OCI-LY1 (cell line): ENCODE measurements around the gene IL31RA.

Source experiments
- H2AFZ ChIP-seq: fragments of 200-600 bp; sonication (generic), shearing (Covaris generic); 2 replicates; pipeline ENCODE4 v1.6.0; 2014; ENCODE audit warnings: antibody characterized with exemption, mild to moderate bottlenecking, low read length
- H3F3A ChIP-seq: fragments of 200-600 bp; sonication (generic), shearing (Covaris generic); 2 replicates; pipeline ENCODE4 v1.6.0; 2014; ENCODE audit warnings: mild to moderate bottlenecking, antibody characterized with exemption, low read length, moderate library complexity; ENCODE audit not compliant: insufficient read depth
- H3K27ac ChIP-seq: fragments of 200-600 bp; sonication (generic); 2 replicates; pipeline ENCODE4 v1.5.1; 2014; ENCODE audit warnings: low read length, mixed run types, mild to moderate bottlenecking, low read depth; ENCODE audit not compliant: poor library complexity, severe bottlenecking
- H3K27me3 ChIP-seq: fragments of 200-600 bp; sonication (generic); 2 replicates; pipeline ENCODE4 v1.6.0; 2014; ENCODE audit warnings: antibody characterized with exemption, mild to moderate bottlenecking, low read length, moderate library complexity; ENCODE audit not compliant: insufficient read depth
- H3K36me3 ChIP-seq: fragments of 200-600 bp; sonication (generic); 2 replicates; pipeline ENCODE4 v1.6.1; 2014; ENCODE audit warnings: mild to moderate bottlenecking, antibody characterized with exemption, low read length, moderate library complexity, mixed read lengths; ENCODE audit not compliant: insufficient read depth
- H3K4me1 ChIP-seq: fragments of 200-600 bp; sonication (generic); 2 replicates; pipeline ENCODE4 v1.5.1; 2014; ENCODE audit warnings: mild to moderate bottlenecking, low read length, moderate library complexity; ENCODE audit not compliant: insufficient read depth, severe bottlenecking
- H3K4me2 ChIP-seq: fragments of 200-600 bp; sonication (generic), shearing (Covaris generic); 2 replicates; pipeline ENCODE4 v1.6.1; 2014; ENCODE audit warnings: low read length
- H3K4me3 ChIP-seq: fragments of 200-600 bp; sonication (generic); 2 replicates; pipeline ENCODE4 v1.5.1; 2014; ENCODE audit warnings: low read length, low read depth, mild to moderate bottlenecking, mixed read lengths; ENCODE audit not compliant: poor library complexity, severe bottlenecking
- H3K79me2 ChIP-seq: fragments of 200-600 bp; shearing (Covaris generic); 2 replicates; pipeline ENCODE4 v1.6.1; 2016; ENCODE audit warnings: mixed run types, low read length, mixed read lengths; ENCODE audit not compliant: insufficient read depth
- H3K9ac ChIP-seq: fragments of 200-600 bp; sonication (generic), shearing (Covaris generic); 2 replicates; pipeline ENCODE4 v1.6.1; 2014; ENCODE audit warnings: mild to moderate bottlenecking, low read length, mixed read lengths
- H3K9me2 ChIP-seq: fragments of 200-600 bp; sonication (generic), shearing (Covaris generic); 2 replicates; pipeline ENCODE4 v1.6.1; 2014; ENCODE audit warnings: low read depth, mild to moderate bottlenecking, low read length, mixed read lengths
- H3K9me3 ChIP-seq: fragments of 200-600 bp; shearing (Covaris generic); 2 replicates; pipeline ENCODE4 v1.6.1; 2014; ENCODE audit warnings: low read length, mixed read lengths
- H4K20me1 ChIP-seq: fragments of 200-600 bp; sonication (generic), shearing (Covaris generic); 2 replicates; pipeline ENCODE4 v1.6.0; 2016; ENCODE audit warnings: mild to moderate bottlenecking, low read length; ENCODE audit not compliant: insufficient read depth
- EZH2 ChIP-seq: fragments of 200-600 bp; sonication (generic), shearing (Covaris generic); IDR thresholded peaks from 2 replicates; pipeline ENCODE4 v1.8.0; 2017; ENCODE audit warnings: borderline replicate concordance, mixed run types, mild to moderate bottlenecking, antibody characterized with exemption, low read length, moderate library complexity, mixed read lengths
- TF ChIP-seq, protein P1 (sequence below): fragments of 200-600 bp; sonication (generic), shearing (Covaris generic); IDR thresholded peaks from 2 replicates; pipeline ENCODE4 v1.5.1; 2017; ENCODE audit warnings: mild to moderate bottlenecking, antibody characterized with exemption, low read length, moderate library complexity, mixed read lengths

IL31RA gene

DNA sequence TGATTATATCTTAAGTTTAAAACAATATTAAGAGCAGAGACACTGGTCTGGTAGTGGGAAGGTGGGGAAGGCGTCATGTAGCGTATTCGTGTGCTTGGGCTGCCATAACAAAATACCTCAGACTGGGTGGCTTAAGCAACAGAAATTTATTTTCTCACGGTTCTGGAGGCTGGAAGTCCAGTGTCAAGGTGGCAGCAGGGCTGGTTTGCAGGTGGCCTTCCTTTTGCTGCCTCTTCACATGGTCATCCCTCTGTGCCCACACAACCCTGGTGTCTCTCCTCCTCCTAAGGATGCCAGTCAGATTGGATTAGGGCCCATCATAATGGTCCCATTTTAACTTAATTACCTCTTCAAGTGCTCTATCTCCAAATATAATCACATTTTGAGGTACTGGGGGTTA is 9.6 kb downstream of the IL31RA start:
- no peak overlapping the region for H2AFZ ChIP-seq
- H3K4me3 ChIP-seq, result no peak overlapping the region
- no peak for TF ChIP-seq EZH2
- TF ChIP-seq, protein P1, sequence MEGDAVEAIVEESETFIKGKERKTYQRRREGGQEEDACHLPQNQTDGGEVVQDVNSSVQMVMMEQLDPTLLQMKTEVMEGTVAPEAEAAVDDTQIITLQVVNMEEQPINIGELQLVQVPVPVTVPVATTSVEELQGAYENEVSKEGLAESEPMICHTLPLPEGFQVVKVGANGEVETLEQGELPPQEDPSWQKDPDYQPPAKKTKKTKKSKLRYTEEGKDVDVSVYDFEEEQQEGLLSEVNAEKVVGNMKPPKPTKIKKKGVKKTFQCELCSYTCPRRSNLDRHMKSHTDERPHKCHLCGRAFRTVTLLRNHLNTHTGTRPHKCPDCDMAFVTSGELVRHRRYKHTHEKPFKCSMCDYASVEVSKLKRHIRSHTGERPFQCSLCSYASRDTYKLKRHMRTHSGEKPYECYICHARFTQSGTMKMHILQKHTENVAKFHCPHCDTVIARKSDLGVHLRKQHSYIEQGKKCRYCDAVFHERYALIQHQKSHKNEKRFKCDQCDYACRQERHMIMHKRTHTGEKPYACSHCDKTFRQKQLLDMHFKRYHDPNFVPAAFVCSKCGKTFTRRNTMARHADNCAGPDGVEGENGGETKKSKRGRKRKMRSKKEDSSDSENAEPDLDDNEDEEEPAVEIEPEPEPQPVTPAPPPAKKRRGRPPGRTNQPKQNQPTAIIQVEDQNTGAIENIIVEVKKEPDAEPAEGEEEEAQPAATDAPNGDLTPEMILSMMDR, result no peak
- no peaks in the 10 kb centered on the region for H3F3A ChIP-seq
- H3K79me2 ChIP-seq, result no peaks in the 10 kb centered on the region
- no peaks in the 10 kb centered on the region for H3K36me3 ChIP-seq
- no peak overlapping the region for H3K27ac ChIP-seq
- H3K9me2 ChIP-seq, result no peaks in the 10 kb centered on the region
- no peak overlapping the region for H3K9ac ChIP-seq
- no peaks in the 10 kb centered on the region for H3K9me3 ChIP-seq
- H4K20me1 ChIP-seq, result no peaks in the 10 kb centered on the region
- no peak overlapping the region for H3K4me2 ChIP-seq
- no peaks in the 10 kb centered on the region for H3K4me1 ChIP-seq
- H3K27me3 ChIP-seq, result no peaks in the 10 kb centered on the region

DNA sequence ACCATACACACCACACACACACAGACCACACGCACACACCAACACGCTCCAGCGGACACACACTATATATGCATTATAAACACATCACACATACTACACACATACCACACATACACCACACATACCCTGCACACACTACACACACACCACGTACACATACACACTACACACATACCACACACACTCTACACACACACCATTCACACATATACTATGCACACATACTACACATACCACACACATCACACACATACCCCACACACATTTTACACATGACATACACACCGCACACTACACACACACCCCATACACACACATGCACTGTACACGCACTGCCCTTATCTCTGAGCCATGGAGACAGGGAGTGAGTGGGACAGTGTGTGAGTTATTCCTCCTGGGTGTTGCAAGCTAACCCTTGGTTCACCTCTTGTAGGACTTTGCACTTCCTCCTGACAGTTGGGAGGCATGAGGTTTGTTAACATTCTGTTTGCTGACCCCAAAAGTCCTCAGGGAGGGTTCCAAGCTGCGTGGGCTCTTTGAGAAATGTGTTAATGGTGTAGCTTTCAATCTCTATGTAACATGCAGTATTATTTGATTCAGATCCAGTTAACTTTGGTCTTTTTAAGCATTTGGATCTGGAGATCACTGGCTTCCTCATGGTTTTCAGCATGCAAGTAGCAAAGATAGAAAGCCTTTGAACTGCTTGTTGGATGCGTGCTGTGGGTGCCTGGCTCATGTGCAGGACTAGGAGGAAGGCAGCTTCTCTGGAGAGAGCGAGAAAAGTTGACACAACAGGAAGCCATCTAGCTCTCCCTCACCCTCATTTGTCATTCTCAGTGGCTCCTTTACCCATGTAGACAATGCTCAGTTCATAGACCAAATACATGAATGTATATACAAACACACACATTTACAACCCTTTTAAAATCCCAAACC is 13.7 kb downstream of the IL31RA start:
- H3K79me2 ChIP-seq, result no peaks in the 10 kb centered on the region
- no peak overlapping the region for H2AFZ ChIP-seq
- no peaks in the 10 kb centered on the region for H3F3A ChIP-seq
- H3K9ac ChIP-seq, result no peak overlapping the region
- TF ChIP-seq, protein P1, result no peak
- no peak for TF ChIP-seq EZH2
- no peak overlapping the region for H3K27ac ChIP-seq
- no peak overlapping the region for H3K4me3 ChIP-seq
- no peaks in the 10 kb centered on the region for H3K9me2 ChIP-seq
- H3K36me3 ChIP-seq, result no peaks in the 10 kb centered on the region
- no peaks in the 10 kb centered on the region for H3K27me3 ChIP-seq
- H4K20me1 ChIP-seq, result no peaks in the 10 kb centered on the region
- H3K4me2 ChIP-seq, result no peak overlapping the region
- no peaks in the 10 kb centered on the region for H3K9me3 ChIP-seq
- no peaks in the 10 kb centered on the region for H3K4me1 ChIP-seq

DNA sequence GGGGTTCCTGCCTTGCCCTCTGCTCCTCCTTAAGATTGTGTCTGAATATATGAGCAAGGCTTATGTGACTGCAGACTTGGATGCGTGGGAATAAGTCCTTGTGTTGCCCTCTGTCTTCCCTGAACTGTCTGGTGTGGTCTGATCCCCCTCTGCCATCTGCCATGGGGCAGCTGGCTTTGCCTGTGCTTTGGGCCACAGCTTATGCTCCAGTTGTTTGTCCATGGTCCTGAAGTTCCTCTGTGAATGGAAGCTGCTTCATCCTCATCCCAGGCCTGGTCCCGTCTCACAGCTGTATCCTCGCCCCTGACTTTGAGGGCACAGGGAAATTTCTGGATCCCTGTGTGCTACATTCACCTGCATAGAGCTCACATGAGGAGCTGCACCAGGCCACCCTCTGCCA is 14.7 kb downstream of the IL31RA start:
- Histone ChIP-seq H3K4me3 (no peak overlapping the region), H3K4me1 (no peaks in the 10 kb centered on the region), H2AFZ (no peak overlapping the region), H4K20me1 (no peaks in the 10 kb centered on the region), H3K27me3 (no peaks in the 10 kb centered on the region), H3K79me2 (no peaks in the 10 kb centered on the region), H3K9me3 (no peaks in the 10 kb centered on the region), H3K36me3 (no peaks in the 10 kb centered on the region), H3K27ac (no peak overlapping the region), H3K9me2 (no peaks in the 10 kb centered on the region), H3K9ac (no peak overlapping the region), H3F3A (no peaks in the 10 kb centered on the region), H3K4me2 (no peak overlapping the region)
- TF ChIP-seq, protein P1, result no peak
- no peak for TF ChIP-seq EZH2
